Activated CD4-positive, CD25-positive, alpha-beta regulatory T cell treated with anti-CD3 and anti-CD28 coated beads, Interleukin-2, amount 50 U/mL, for 24 hours (primary cell): Measurements from ENCODE around the gene ANGPTL4.
A peak's percentile ranks its signal among the peaks of the same experiment; 100 is the strongest.
"Not testable (repeated sequence)": the region's sequence is repeated elsewhere in the genome, so short reads cannot be mapped to it uniquely, and the experiment has no call there.

ENCODE experiments used
- ATAC-seq, 2 donors: fragments of 150-1000 bp; cut with Tn5 transposase; one replicate each; pipeline ENCODE4 v1.10.0; 2021; ENCODE audit warnings: mild to moderate bottlenecking in 1 of 2, moderate library complexity in 1 of 2

ANGPTL4 gene

DNA sequence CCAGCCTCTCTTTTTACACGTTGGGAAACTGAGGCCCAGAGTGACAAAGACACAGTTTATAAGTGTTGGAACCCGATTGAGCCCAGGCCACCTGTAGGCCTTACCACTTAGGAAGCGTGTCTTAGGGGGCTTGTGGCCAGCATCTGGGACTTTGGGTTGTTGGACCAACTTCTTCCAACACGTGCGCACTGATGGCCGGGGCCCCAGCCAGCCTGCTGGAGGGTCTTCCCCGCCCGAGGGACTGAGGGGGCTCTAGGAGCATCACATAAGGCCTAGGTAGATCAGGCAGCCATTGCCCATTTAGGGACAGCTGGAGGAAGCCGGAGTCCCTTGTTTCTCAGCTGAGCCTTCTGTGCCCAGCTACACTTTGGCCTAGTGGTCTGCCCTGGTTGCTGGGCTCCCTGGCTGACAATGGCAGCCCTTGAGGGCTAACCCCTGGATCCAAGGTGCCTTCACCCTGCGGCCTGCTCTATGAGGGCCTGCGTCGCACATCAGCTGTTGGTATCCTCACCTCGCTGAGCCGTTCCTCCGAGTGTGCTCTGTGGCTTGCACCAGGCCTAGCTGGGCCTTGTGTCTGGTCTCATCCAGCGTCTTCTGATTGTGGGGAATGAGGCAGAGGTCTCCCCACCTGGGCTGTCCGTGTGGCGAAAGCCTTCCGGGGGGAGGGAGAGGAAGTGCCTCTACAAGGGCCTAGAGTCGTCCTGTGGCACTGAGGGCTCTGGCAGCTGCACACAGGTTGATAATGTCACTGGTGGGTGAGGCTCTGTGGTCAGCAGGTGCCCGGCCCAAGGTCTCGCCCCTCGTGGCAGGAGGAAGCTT lies 27.5 kb downstream of the ANGPTL4 start:
- ATAC-seq, result no peak

DNA sequence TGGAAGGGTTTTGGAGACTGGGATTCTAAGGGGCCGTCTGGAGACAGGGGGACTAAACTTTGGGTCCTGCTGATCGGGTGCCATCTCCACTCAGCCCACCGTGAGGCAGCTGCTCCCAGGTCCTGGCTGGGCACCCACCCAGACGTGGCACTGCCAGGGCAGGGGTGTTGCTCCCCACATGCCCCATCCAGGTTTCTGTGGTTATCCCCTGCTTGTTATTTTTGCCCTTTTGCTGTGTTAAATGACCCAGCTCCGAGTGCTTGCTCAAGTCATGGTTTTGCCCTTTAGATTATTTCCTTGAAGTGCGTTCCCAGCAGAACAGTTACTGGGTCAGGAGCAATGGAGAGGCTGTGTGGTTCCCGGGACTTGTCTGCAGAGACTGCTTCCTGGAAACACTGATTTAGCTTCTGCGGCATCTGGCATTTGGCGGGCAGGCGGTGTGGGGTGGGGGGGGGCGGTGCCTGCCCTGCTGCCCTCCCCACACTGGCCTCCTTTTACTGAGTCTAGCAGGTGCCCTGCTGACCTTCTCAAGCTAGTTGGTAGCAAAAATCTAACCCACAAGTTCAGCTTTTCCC lies 28.1 kb downstream of the ANGPTL4 start:
- no peak for ATAC-seq

DNA sequence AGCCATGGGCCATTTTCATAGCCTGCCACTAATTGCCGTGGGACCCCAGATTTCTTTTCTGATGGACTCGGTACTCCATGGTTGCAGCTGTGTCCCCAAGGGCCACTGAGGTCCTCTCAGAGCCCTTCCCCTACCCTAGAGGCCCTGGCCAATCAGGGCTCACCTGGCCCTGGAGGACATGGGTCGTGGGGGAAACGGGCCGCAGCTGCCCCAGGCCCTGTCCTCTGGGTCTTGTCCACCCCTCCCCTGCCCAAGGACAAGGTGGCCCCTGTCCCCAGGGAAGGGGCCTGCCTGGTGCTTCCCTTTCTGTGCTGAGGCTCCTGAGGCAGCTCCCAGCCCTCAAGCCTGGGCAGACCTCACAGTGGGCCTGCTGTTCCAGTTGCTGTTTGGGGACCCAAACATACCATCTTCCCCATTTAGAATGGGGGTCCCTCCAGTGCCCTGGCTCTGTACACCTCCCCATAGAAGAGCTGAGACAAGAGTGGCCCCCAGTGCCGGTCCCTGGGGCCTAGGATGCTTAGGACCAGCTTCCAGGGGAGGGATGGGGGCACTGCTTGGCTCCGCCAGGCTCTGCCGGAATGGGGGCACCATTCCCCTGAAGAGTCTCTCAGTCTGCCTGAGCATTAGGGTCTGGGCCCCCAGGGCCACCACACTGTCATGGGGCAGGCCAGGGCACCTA lies 29.4 kb downstream of the ANGPTL4 start:
- ATAC-seq, result no peak

DNA sequence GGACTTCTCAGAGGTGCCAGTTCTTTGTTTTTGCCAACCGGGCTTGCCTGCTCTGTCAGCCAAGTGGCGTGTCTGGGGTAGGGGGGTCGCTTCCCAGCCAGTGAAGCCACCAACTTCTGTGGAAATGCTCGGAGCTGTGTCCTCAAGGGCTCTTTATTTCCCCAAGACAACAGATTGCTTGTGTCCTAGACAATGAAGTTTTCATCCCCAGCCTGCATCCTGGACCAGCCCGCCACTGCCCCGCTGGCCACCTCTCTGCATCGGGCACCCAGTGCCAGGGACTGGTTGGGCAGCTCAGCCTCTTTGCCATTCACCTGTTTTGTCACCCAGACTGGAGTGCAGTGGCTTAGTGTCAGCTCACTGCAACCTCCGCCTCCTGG lies 29.9 kb downstream of the ANGPTL4 start:
- no peak for ATAC-seq

DNA sequence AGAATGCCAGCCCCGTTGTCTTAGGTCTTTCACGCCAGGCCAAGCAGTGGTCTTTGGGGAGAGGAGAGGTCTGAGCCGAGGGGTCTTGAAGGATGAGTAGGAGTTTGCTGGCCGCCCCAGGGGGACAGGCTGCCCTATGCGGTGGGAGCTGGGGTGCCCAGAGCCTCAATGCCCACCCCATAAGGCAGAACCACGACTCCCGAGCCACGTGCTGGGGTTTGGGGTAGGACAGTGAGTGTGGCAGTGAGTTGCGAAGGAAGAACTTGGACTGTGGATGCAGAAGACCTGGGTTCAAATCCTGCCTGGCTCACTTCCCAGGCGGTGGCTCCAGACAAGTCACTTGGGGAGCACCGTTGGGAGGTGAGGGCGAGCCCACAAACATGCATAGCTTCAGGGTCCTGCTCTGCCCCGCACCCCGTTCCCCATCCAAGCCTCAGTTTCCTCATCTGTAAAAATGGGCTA lies 31.7 kb downstream of the ANGPTL4 start:
- no peak for ATAC-seq

DNA sequence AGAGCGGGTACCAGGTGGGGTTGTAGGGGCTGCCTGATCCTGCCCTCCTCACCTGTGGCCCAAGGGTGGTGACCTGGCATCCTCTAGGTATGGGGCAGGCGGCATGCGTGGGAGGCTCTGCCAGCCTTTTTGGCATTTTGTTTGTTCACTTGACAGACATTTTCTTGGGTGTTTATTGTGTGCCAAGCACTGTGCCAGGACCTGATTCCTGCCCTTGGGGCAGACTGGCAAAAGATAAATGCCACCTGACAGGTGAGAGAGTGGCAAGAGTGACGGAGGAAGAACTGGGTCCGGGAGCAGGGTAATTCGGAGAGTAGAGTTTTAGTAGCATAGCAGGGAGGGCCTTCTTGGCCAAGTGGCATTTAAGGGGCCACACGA lies 32.2 kb downstream of the ANGPTL4 start:
- no peak for ATAC-seq

DNA sequence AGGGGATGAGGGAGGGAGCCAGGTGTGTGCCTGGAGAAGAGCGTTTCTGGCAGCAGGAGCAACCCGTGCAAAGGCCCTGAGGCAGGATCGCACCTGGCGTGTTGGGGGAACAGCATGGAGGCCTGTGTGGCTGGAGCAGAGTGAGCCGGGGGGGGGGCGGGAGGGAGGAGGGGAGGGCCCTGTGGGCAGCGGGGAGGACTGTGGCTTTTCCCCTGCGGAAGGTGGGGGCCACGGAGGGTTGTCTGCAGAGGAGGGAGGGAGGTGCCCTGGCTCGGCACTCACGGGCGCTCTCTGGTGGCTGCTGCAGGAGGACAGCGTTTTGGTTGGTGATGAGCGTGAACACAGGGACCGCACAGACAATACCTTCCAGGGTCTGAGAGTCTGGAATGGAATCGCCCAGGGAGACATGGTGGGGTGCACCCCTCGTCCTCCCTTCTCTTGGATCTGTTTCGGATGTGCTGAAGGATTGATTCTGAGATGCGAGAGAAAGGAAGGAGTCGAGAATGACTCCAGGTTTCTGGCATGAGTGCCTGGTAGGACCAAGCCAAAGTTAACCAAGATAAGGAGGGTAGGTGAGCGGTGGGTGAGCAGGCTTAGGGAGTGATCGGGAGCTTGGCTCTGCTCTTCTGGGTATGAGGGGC lies 32.7 kb downstream of the ANGPTL4 start:
- ATAC-seq, result peak; percentile 60 to 79

DNA sequence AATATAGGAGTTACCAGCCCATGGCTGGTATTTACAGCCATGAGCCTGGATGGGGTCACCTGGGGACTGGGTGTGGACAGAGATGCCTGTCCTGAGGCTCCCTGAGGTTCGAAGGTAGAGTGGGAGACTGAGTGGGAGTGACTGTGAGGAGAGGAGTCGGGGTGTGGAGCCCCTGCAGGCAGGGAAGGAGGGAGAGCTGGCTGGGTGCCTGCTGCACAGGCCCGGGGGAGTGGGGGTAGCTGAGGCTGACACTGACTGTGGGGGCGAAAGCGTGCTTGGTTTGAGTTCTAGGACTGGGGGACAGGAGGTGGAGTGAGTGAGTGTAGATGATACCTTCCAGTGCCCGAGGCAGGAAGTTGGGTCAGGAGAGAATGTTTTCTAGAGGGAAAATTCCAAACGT lies 33.3 kb downstream of the ANGPTL4 start:
- no peak for ATAC-seq

DNA sequence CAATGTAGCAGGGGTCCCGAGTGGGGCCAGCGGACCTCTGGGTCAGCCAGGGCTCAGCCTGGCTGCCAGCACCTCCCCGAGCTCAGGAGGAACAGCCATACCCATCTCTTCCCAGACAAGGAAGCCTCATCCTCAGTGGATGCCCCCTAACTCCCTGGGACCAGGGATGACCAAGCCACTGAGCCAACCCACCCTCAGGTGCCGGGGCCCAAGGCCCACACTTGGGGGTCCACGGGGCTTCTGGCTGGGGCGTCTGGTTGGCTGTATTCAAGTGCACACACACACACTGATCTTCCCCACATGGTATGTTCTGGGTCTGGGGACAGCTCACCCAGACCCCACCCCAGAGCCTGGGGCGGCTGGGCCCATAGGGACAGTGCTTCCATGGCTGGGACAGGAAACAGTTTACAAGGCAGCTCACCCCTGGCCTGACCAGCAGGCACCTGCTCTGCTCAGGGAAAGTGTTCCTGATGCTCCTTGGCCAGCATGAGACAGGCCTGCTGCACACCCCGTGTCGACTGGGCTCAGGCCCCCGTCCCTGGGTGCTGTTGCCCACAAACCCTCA lies 33.9 kb downstream of the ANGPTL4 start:
- ATAC-seq, result no peak

DNA sequence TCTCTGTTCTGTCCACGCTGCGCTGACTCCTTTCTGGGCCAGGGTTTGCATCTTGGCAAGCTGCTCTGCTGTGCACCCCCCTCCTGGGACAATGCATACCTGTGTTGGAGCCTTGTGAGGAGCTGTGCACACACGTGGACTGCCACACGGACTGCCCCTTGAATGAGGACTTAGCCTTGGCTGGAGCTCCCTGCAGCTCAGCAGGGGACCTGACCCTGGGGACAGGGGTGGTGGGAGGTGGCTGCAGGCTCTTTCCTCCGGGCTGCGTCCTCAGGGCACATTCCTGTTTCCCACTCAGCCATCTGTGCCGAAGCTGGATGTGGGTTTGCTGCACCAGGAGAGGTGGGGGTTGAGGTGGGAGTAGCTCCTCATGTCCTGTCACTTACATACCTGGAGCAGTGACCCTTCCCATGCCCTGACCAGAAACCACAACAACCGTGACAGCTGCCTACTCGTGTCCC lies 34.4 kb downstream of the ANGPTL4 start:
- no peak for ATAC-seq

DNA sequence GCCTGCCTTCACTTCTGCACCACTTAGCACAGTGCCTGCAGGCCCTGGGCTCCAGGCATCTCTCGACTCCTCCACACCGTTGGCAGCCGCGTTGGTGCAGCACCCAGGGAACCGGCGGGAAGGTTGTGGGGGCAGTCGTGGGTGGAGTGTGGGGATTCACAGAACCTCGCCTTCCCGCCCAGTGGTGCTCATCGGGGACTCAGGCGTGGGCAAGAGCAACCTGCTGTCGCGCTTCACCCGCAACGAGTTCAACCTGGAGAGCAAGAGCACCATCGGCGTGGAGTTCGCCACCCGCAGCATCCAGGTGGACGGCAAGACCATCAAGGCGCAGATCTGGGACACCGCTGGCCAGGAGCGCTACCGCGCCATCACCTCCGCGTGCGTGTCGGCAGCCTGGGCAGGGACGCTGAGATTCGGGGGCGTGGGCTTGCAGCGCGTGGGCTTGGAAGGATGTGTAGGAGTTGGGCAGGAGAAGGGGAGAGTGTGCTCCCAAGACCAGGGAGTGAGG lies 35.8 kb downstream of the ANGPTL4 start:
- ATAC-seq, result no peak

DNA sequence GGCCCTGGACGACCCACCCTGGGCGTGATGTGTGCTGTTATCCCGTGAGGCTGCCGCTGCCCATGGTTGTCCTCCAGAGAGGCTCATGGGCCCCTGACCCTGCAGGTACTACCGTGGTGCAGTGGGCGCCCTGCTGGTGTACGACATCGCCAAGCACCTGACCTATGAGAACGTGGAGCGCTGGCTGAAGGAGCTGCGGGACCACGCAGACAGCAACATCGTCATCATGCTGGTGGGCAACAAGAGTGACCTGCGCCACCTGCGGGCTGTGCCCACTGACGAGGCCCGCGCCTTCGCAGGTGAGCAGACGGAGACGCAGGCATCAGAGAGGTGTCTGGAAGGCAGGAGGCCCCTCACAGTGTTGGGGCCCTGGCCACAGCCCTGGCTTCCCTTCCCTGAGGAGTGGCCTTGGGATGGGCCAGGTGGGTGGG lies 38.0 kb downstream of the ANGPTL4 start:
- ATAC-seq, result no peak

DNA sequence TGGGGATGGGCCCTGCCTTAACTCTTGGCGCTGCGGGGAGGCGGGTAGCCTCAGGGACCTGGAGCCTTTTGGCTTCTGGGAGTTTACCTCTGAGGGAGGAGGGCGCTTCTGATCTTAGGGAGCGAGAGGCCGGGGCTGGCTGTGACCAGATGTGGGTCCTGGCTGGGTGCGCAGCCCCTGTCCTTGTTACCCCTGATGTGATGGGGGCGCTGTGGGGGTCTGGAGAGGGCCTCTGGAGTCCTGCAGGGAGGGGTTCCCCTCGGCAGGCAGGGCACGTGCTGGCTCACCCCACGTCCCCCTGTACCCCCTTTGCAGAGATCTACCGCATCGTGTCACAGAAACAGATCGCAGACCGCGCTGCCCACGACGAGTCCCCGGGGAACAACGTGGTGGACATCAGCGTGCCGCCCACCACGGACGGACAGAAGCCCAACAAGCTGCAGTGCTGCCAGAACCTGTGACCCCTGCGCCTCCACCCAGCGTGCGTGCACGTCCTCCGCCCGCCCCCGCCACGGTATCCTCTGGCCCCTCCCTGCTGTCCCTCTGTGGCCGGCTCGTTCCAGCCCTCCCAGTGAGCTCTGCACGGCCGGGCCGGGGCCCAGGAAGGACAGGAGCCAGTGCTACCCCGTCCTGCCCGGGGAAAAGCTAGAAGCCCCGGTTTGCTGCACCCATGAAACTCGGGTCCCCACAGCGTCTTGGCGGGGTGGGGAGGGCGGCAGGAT lies 39.3 kb downstream of the ANGPTL4 start:
- ATAC-seq, result no peak

DNA sequence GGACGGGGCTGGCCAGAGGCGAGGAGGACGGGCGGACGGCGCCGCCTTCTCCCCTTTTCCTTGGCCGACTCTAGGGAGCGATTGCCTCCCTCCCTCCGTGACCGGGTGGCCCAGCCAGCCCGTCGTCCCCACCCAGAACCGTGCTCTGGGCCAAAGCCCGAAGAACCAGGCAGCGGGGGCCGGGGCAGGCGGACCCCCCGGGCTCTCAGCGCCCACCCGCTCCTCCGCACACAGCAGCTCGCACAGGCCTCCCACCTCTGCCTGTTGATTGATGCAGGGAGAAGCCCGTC lies 39.8 kb downstream of the ANGPTL4 start:
- no peak for ATAC-seq

DNA sequence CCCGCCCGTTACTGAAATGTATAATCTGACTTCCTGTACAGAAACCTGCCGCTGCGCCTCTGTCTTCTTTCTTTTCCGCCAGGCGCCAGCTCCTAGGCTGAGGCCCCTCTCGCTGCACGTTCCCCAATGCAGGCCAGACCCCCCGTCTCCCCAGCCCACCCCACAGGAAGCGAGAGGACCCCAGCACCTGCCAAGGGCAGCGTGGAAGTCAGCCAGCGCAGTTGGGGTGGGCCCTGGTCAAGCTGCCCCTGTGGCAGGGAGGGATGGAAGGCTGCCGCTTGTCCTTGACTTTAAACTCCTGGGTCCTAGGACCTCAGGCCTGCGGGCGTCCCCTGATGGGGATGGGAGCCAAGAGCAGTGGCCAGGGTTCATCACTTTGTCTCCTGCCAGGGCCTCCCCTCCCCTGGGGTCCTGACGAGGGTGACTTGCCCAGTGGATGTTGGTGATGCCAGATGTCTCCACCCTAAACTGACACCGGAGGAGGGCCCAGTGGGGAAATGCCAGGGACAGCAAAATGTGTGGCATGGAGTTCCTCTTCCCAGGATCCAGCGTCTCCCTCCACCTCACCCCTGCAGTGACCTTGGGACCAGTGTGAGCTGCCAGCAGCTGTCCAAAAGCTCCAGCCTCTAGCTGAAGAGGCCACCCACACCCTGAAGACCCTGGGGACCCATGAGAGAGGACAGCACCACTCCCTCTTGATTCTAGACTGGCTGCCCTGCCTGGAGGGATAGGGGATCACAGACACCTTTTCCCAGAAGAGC lies 40.6 kb downstream of the ANGPTL4 start:
- no peak for ATAC-seq

DNA sequence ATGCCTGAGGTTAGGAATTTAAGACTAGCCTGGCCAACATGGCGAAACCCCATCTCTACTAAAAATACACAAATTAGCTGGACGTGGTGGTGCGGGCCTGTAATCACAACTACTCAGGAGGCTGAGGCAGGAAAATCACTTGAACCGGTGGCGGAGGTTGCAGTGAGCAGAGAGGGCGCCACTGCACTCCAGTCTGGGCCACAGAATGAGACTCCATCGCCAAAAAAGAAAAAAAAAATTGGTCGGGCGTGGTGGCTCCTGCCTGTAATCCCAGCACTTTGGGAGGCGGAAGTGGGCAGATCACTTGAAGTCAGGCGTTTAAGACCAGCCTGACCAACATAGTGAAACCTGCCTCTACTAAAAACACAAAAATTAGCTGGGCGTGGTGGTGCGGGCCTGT lies 46.8 kb downstream of the ANGPTL4 start:
- ATAC-seq, result not testable (repeated sequence)

DNA sequence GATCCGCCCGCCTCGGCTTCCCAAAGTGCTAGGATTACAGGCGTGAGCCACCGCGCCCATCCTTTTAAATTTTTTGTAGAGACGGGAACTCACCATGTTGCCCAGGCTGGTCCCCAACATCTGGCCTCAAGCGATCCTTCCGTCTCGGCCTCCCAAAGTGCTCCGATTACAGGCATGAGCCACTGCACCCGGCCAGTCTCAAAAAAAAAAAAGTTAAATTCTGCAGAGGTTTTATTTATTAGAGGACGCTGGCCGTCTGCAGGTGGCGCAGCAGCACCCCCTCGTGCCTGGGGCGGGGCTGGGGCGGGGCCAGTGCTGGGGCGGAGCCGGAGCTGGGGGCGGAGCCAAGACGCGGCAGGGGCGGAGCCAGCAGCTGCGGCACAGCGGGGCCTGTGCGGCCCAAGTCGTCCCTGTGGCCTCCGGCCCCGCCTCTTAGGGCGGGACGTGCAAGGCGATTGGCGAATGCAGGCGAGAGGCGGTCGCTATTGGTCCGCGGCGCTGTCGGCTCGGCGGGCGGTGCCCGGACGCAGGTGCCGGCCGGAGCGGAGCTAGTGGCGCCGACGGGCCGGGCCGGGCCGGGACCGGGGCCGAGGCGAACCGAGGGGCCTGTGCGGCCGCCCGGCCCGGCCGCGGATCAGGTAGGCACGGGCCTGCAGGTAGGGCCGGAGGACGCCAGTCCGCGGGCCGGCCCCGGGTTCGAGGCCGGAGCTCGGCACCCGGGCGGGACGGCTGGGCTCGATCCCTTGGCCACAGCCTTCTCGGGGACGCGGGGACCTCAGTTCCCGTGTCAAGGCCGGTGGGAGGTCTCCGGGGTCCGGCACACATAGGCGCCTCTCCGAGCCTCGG lies 49.1 kb downstream of the ANGPTL4 start, which contains the start of gene MARCHF2:
MARCHF2 (plus strand) TSS at position 523 of the 846 bp plus-strand sequence. CDS start 8,536 bp downstream, outside the sequence.
- peak; percentile 100 for ATAC-seq

DNA sequence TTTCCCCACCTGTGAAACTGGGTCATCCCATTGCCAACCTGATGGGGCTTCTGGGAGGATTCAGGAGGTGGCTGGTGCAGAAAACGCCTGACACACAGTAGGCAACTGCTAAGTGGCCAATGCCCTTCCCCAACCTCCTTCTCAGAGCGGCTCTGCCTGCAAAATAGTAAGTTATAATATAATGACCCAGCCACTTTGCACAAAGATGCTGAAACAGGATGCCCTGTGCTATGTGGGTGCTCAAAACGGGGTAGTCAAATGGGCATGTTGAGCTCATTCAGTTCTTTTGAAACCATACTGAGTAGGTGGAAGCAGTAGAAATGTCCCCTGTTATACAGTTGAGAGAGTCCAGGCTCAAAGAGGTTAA lies 49.7 kb downstream of the ANGPTL4 start:
- no peak for ATAC-seq

DNA sequence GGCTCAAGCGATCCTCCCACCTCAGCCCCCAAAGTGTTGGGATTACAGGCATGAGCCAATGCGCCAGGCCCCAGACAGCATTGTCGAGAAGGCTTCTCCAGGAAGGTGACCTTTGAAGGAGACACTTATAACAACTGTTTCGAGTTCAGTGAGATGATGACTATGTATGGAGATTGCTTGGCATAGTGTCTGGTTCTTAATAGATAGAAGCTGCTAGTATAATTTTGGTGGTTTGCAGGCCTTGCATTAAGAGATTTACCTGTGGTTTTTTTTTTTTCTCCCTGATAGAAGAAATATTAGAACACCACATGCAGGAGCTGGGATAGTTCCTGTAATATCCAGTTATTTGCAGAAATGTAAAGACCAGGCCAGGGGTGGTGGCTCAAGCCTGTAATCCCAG lies 52.8 kb downstream of the ANGPTL4 start:
- no peak for ATAC-seq
